RWPE1 (cell line): Measurements from ENCODE around the gene RAD9A.

Experiments
- CTCF ChIA-PET: fragments of 350-600 bp; sonication (Branson Sonifier 250); formaldehyde crosslinking; extraction: SDS; loops from one replicate; lab custom pipeline; 2021; lab: Yijun Ruan, JAX
- POLR2A ChIA-PET: fragments of 400-600 bp; formaldehyde crosslinking; extraction: SDS; loops from one replicate; lab custom pipeline; 2020; ENCODE audit warnings: antibody characterized with exemption; ENCODE audit not compliant: low non-redundant PET; lab: Yijun Ruan, JAX
- DNase-seq: peaks from one replicate; pipeline ENCODE4 v3.0.0; 2012; ENCODE audit warnings: low spot score
- H3K27ac ChIP-seq: fragments of 450-650 bp; 2 replicates; pipeline ENCODE4 v1.5.1; 2017
- TF ChIP-seq, protein P1 (sequence below): fragments of 450-650 bp; conservative IDR thresholded peaks from 2 replicates; pipeline ENCODE4 v1.5.1; 2017; ENCODE audit warnings: low read depth, mild to moderate bottlenecking

Gene RAD9A

DNA sequence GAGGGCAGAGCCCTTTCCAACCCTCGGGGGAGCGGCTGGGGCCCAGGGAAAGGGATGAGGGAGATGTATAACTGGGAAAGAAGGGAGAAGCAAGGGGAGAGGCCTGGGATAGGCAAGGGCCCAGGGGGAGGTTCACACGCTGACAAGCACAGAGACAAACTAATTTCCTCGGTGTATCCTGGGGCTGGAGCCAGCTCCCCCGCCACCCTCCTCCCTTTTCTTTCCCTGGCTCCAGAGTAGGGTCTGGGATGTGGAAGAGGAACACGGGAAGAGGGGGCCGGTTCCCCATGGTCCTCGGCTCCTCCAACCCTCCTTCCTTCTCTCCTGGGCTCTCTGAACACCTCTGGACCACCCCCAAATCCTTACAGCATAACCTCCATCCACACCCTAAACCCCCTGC lies 25.2 kb upstream of the RAD9A start:
- H3K27ac ChIP-seq, result peak overlapping the region; percentile 66
- ChIA-PET POLR2A (no interaction called here), CTCF (interaction anchor here (1.6 to 1.7 kb wide), 2 partner anchors 10 to 16 kb away, joined by 4 to 5 read pairs; no protein-coding TSS in a partner anchor)
- TF ChIP-seq, protein P1, sequence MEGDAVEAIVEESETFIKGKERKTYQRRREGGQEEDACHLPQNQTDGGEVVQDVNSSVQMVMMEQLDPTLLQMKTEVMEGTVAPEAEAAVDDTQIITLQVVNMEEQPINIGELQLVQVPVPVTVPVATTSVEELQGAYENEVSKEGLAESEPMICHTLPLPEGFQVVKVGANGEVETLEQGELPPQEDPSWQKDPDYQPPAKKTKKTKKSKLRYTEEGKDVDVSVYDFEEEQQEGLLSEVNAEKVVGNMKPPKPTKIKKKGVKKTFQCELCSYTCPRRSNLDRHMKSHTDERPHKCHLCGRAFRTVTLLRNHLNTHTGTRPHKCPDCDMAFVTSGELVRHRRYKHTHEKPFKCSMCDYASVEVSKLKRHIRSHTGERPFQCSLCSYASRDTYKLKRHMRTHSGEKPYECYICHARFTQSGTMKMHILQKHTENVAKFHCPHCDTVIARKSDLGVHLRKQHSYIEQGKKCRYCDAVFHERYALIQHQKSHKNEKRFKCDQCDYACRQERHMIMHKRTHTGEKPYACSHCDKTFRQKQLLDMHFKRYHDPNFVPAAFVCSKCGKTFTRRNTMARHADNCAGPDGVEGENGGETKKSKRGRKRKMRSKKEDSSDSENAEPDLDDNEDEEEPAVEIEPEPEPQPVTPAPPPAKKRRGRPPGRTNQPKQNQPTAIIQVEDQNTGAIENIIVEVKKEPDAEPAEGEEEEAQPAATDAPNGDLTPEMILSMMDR, result no peak
- DNase-seq, result no peak

DNA sequence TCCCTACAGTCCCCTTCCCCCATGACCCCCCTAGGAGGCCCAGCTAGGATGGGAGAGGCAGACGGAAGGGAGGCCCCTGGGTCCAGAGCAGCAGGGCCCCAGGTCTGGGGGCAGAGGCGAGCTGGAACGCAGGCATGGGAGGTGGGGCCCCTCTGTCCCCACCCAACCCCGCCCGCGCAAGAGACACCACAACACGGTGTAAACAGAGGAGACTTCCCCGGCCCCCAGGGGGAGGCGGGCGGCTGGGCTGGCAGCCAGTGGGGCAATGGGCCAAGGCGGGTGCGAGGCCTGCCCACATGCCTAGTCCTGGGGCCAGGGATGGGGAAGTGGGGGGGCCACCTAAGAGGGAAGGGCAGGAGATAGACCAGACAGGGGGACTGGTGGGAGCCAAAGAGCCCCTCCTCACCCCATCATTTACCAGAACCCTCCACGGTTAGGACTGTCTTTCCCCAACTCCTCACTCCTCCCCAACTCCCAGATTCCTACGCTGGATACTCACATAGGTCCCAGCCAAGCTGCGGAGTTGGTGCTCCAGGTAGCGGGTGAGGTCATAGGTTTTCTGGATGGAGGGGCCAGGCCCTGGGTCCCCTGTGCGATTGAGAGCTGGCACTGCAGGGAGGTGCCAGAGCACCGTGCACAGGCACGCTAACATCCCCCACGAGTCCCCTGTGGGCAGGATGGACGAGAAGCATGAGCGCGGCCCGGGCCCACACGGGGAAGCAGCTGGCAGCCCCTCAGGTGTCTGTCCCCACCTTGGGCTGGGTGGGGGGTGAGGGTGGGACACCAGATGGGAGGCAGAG lies 24.6 kb upstream of the RAD9A start:
- CTCF ChIA-PET, result interaction anchor here (0.9 to 1.7 kb wide), 2 partner anchors 10 to 19 kb away, joined by 4 read pairs; no protein-coding TSS in a partner anchor
- TF ChIP-seq, protein P1, result no peak
- DNase-seq, result no peak
- H3K27ac ChIP-seq, result peak overlapping the region; percentile 66
- POLR2A ChIA-PET, result no interaction called here

DNA sequence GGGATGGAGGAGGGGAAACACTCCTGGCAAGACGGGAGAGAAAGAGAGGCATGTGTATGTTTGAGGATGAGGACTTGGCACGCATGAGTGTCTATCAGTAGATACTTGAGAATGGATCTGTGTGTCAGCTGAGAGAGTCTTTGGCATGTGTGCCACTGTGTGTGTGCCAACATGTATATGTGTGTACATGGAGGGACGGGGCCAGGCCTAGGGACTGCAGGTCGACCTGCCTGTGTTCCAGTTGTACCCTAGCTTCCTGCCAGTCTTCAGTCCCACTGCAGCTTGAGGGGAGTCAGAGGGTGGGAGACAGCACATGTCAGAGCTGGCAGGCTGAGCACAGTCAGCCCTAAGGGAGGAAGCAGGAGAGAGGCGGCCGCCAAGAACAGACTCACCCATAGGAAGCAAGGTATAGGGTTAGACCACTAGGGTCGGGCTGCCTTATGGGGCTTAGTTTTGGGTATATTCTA lies 24.0 kb upstream of the RAD9A start:
- ChIA-PET POLR2A (no interaction called here), CTCF (interaction anchor here (0.9 to 1.7 kb wide), 2 partner anchors 11 to 19 kb away, joined by 4 read pairs; no protein-coding TSS in a partner anchor)
- DNase-seq, result no peak
- peak overlapping the region; percentile 66 for H3K27ac ChIP-seq
- TF ChIP-seq, protein P1, result no peak

DNA sequence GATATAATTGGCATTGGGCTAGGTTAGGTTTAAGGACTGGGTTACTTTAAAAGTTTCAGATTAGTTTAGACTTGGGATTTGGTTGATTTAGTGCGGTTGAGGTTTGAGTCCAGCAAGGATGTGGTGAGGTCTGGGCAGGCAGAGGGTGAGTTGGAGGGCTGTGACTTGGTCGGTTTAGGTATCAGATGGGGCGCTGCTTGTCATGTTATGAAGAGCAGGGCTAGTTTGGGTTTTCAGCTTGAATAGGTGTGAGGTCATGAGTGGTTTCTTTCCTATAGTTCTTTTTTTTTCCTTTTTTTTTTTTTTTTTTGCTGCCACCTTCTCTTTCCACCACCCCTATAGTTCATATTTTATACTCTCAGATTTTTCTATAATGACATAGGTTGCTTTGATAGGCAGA lies 23.2 kb upstream of the RAD9A start:
- DNase-seq, result no peak
- H3K27ac ChIP-seq, result peak overlapping the region; percentile 66
- ChIA-PET POLR2A (no interaction called here), CTCF (interaction anchor here (3.0 kb wide), 1 partner anchor 14 kb away, joined by 16 read pairs; no protein-coding TSS in a partner anchor)
- TF ChIP-seq, protein P1, result no peak

- CTCF ChIA-PET, result interaction anchor here (0.5 to 3.0 kb wide), 2 partner anchors 13 to 51 kb away, joined by 3 to 16 read pairs; no protein-coding TSS in a partner anchor
- POLR2A ChIA-PET, result no interaction called here
These were observed 22.5 kb upstream of the RAD9A start for GRCh38 chr11:67369275-67369674.

GRCh38 chr11:67369801-67370284 lies 21.9 kb upstream of the RAD9A start:
- no peak for DNase-seq
- CTCF ChIA-PET, result interaction anchor here (0.5 to 4.8 kb wide), 6 partner anchors 11 to 52 kb away, joined by 3 to 52 read pairs (median 7); partner anchors contain the start of gene POLD4

More at GRCh38 chr11:67369275-67369674, 22.5 kb upstream of the RAD9A start:
- no peak for DNase-seq
- peak overlapping the region; percentile 97 for H3K27ac ChIP-seq
- TF ChIP-seq, protein P1, result no peak

More at GRCh38 chr11:67369801-67370284, 21.9 kb upstream of the RAD9A start:
- H3K27ac ChIP-seq, result peak overlapping the region; percentile 97
- TF ChIP-seq, protein P1, result no peak
- POLR2A ChIA-PET, result no interaction called here
